ENCODE measurements around the gene FUBP3.

FUBP3 gene

GRCh38 chr9:130634191-130634768 lies 54.9 kb downstream of the FUBP3 start:
- DNase-seq (ENCODE audit: low spot score): no peak

- DNase-seq (ENCODE audit: low spot score): no peak
Measured at GRCh38 chr9:130634801-130635200, 55.4 kb downstream of the FUBP3 start.

GRCh38 chr9:130635306-130635705 lies 55.9 kb downstream of the FUBP3 start:
- no peak for DNase-seq (ENCODE audit: low spot score)

- DNase-seq (ENCODE audit: low spot score): no peak
Measured at GRCh38 chr9:130635721-130636647, 56.6 kb downstream of the FUBP3 start.

- DNase-seq (ENCODE audit: low spot score): no peak
Measured at GRCh38 chr9:130636648-130637020, 57.3 kb downstream of the FUBP3 start.

- no peak for DNase-seq (ENCODE audit: low spot score)
Measured at GRCh38 chr9:130638284-130639123, 59.1 kb downstream of the FUBP3 start.

- no peak for DNase-seq (ENCODE audit: low spot score)
Measured at GRCh38 chr9:130639124-130639765, 59.9 kb downstream of the FUBP3 start.

- no peak for DNase-seq (ENCODE audit: low spot score)
Measured at GRCh38 chr9:130639866-130640555, 60.6 kb downstream of the FUBP3 start.

GRCh38 chr9:130640681-130641080 lies 61.3 kb downstream of the FUBP3 start:
- no peak for DNase-seq (ENCODE audit: low spot score)

GRCh38 chr9:130642926-130643325 lies 63.5 kb downstream of the FUBP3 start:
- no peak for DNase-seq (ENCODE audit: low spot score)

- no peak for DNase-seq (ENCODE audit: low spot score)
Measured at GRCh38 chr9:130651221-130651620, 71.8 kb downstream of the FUBP3 start.

GRCh38 chr9:130651752-130652151 lies 72.4 kb downstream of the FUBP3 start:
- no peak for DNase-seq (ENCODE audit: low spot score)

- no peak for DNase-seq (ENCODE audit: low spot score)
Measured at GRCh38 chr9:130654879-130655278, 75.5 kb downstream of the FUBP3 start.

- no peak for DNase-seq (ENCODE audit: low spot score)
Measured at GRCh38 chr9:130658893-130659698, 79.7 kb downstream of the FUBP3 start.

- DNase-seq (ENCODE audit: low spot score): no peak
Measured at GRCh38 chr9:130659699-130660248, 80.4 kb downstream of the FUBP3 start.

- DNase-seq (ENCODE audit: low spot score): no peak
Measured at GRCh38 chr9:130660326-130660682, 80.9 kb downstream of the FUBP3 start.

GRCh38 chr9:130660683-130661450 lies 81.5 kb downstream of the FUBP3 start:
- no peak for DNase-seq (ENCODE audit: low spot score)

- DNase-seq (ENCODE audit: low spot score): no peak
Measured at GRCh38 chr9:130661451-130662098, 82.2 kb downstream of the FUBP3 start.
